ENCODE measurements around the gene CNOT6L.

The CNOT6L gene

GRCh38 chr4:77712675-77713074, 106.5 kb downstream of the CNOT6L start:
- no peak for DNase-seq (ENCODE audit: low read depth)

- DNase-seq (ENCODE audit: low read depth) = no peak
Observed at GRCh38 chr4:77711469-77711868, 107.7 kb downstream of the CNOT6L start.

GRCh38 chr4:77710684-77711083, 108.5 kb downstream of the CNOT6L start:
- no peak for DNase-seq (ENCODE audit: low read depth)

- no peak for DNase-seq (ENCODE audit: low read depth)
Observed at GRCh38 chr4:77710059-77710458, 109.1 kb downstream of the CNOT6L start.

GRCh38 chr4:77706717-77707116, 112.5 kb downstream of the CNOT6L start:
- DNase-seq (ENCODE audit: low read depth) = no peak

- DNase-seq (ENCODE audit: low read depth) = no peak
Observed at GRCh38 chr4:77703666-77704065, 115.5 kb downstream of the CNOT6L start.

GRCh38 chr4:77701121-77701520, 118.0 kb downstream of the CNOT6L start:
- DNase-seq (ENCODE audit: low read depth) = no peak

- no peak for DNase-seq (ENCODE audit: low read depth)
Observed at GRCh38 chr4:77699731-77700210, 119.4 kb downstream of the CNOT6L start.

- no peak for DNase-seq (ENCODE audit: low read depth)
Observed at GRCh38 chr4:77697860-77698590, 121.1 kb downstream of the CNOT6L start.

GRCh38 chr4:77695774-77696173, 123.4 kb downstream of the CNOT6L start:
- no peak for DNase-seq (ENCODE audit: low read depth)

GRCh38 chr4:77692847-77693432, 126.2 kb downstream of the CNOT6L start:
- no peak for DNase-seq (ENCODE audit: low read depth)

- DNase-seq (ENCODE audit: low read depth) = no peak
Observed at GRCh38 chr4:77681792-77682191, 137.4 kb downstream of the CNOT6L start.

GRCh38 chr4:77676842-77677241, 142.3 kb downstream of the CNOT6L start:
- no peak for DNase-seq (ENCODE audit: low read depth)

- no peak for DNase-seq (ENCODE audit: low read depth)
Observed at GRCh38 chr4:77671051-77671450, 148.1 kb downstream of the CNOT6L start.

GRCh38 chr4:77669946-77670590, 149.1 kb downstream of the CNOT6L start:
- no peak for DNase-seq (ENCODE audit: low read depth)

GRCh38 chr4:77665381-77666069, 153.6 kb downstream of the CNOT6L start:
- no peak for DNase-seq (ENCODE audit: low read depth)

Measured in stimulated activated CD8-positive, alpha-beta memory T cell treated with anti-CD3 and anti-CD28 coated beads, Interleukin-15, amount 100 ng/mL, for 24 hours (primary cell).